Activated T-helper 1 cell treated with Interleukin-2 at 50 U/mL for 16 hours (primary cell): ENCODE results near the gene ZFP28.

Source experiments
- DNase-seq: peaks from one replicate; pipeline ENCODE4 v3.0.0-alpha.2; 2020; ENCODE audit warnings: low read depth

The ZFP28 gene

GRCh38 chr19:56538761-56539263 lies at the start of gene ZFP28:
Gene ZFP28, plus strand, starts transcription at chr19:56538948. Its CDS starts 71 bp downstream, at chr19:56539019.
- DNase-seq, result no peak

GRCh38 chr19:56491399-56491798 lies 47.3 kb upstream of the ZFP28 start:
- DNase-seq, result no peak

- no peak for DNase-seq
Observed at GRCh38 chr19:56504581-56504980, 34.2 kb upstream of the ZFP28 start.

- peak; percentile 65 for DNase-seq
Observed at GRCh38 chr19:56507446-56508289, 31.1 kb upstream of the ZFP28 start, which contains the start of gene ZNF471. Gene ZNF471, plus strand, starts transcription at chr19:56507855. Its CDS starts 3,717 bp downstream, at chr19:56511572.

- no peak for DNase-seq
Observed at GRCh38 chr19:56508290-56508778, 30.4 kb upstream of the ZFP28 start.

GRCh38 chr19:56525214-56525860 lies 13.4 kb upstream of the ZFP28 start:
- DNase-seq, result no peak

- no peak for DNase-seq
Observed at GRCh38 chr19:56537442-56537841, 1.3 kb upstream of the ZFP28 start.

GRCh38 chr19:56538254-56538760 lies 441 bp upstream of the ZFP28 start:
- peak; percentile 81 for DNase-seq

- DNase-seq, result no peak
Observed at GRCh38 chr19:56543776-56544175, 5.0 kb downstream of the ZFP28 start.

- no peak for DNase-seq
Observed at GRCh38 chr19:56547535-56547934, 8.8 kb downstream of the ZFP28 start.

- no peak for DNase-seq
Observed at GRCh38 chr19:56554272-56554869, 15.6 kb downstream of the ZFP28 start.

GRCh38 chr19:56562766-56563165 lies 24.0 kb downstream of the ZFP28 start:
- DNase-seq, result no peak

- DNase-seq, result no peak
Observed at GRCh38 chr19:56566904-56567273, 28.1 kb downstream of the ZFP28 start.

GRCh38 chr19:56567274-56568120 lies 28.7 kb downstream of the ZFP28 start, which contains the start of gene ZNF470:
Gene ZNF470, plus strand, starts transcription at chr19:56567468. Its CDS starts 2,844 bp downstream, at chr19:56570312.
- DNase-seq, result peak; percentile 74

GRCh38 chr19:56572589-56572988 lies 33.8 kb downstream of the ZFP28 start:
- DNase-seq, result no peak

GRCh38 chr19:56573914-56574313 lies 35.2 kb downstream of the ZFP28 start:
- DNase-seq, result no peak

- no peak for DNase-seq
Observed at GRCh38 chr19:56577719-56578602, 39.2 kb downstream of the ZFP28 start.

GRCh38 chr19:56594446-56594782 lies 55.7 kb downstream of the ZFP28 start:
- DNase-seq, result no peak

GRCh38 chr19:56594783-56595547 lies 56.2 kb downstream of the ZFP28 start, which contains the start of gene ZNF71:
Gene ZNF71, plus strand, starts transcription at chr19:56595302. Its CDS starts 6,257 bp downstream, at chr19:56601559.
- DNase-seq, result peak; percentile 75

GRCh38 chr19:56595548-56595899 lies 56.8 kb downstream of the ZFP28 start:
- DNase-seq, result no peak
